OCI-LY7 (cell line): ENCODE data around the gene ZNF627.

Source experiments
- CTCF ChIP-seq: fragments of 200-600 bp; sonication (generic); conservative IDR thresholded peaks from 2 replicates; pipeline ENCODE4 v1.5.1; 2014; ENCODE audit warnings: mild to moderate bottlenecking, antibody characterized with exemption, low read length, moderate library complexity, mixed read lengths
- EZH2phosphoT487 ChIP-seq: fragments of 200-600 bp; sonication (generic); IDR thresholded peaks from 2 replicates; pipeline ENCODE4 v1.6.1; 2018; ENCODE audit warnings: low read depth, borderline replicate concordance, mild to moderate bottlenecking, mixed run types, antibody characterized with exemption, low read length, moderate library complexity, mixed read lengths

GRCh38 chr19:11555246-11555645 lies 42.0 kb upstream of the ZNF627 start:
- TF ChIP-seq CTCF (no peak), EZH2phosphoT487 (no peak)
